ENCODE data around the gene ASB16.

ASB16 gene

DNA sequence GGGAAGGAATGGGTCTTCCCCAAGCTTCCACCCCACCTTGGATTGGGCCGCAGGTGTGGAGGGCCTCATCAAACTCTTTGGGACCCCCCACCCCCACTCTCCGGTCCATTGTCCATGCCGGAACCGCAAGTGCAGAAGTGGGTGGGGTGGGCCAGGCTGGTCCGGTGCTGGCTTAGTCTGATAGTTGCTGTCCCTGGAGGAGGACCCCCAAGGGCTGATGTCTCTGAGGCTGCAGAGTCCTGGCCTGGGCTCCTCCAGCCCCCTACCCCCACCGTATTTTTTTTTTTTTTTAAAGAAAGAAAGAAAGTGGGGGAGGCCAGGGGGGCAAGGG lies 36.3 kb downstream of the ASB16 start:
- DNase-seq (ENCODE audit: extremely low read depth in 1 of 2, low read depth in 1 of 2): no peak

DNA sequence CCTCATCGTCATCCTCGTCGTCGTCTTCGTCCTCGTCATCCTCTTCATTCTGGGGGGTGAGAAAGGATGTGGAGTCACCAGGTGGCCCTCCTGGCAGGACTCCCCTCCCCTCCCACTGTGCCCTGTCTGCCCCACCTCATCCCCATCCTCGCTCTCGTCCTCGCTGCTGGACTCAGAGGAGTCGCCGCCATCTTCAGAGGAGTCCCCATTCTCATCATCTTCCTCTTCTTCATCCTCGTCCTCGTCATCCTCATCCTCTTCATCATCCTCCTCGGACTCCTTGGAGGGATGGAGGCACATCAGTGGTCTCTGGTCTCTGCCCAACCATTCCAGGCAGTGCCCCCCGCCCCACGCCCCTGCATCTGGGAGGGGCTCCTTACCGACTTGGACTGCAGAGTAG lies 36.8 kb downstream of the ASB16 start:
- no peak for DNase-seq (ENCODE audit: extremely low read depth in 1 of 2, low read depth in 1 of 2)

DNA sequence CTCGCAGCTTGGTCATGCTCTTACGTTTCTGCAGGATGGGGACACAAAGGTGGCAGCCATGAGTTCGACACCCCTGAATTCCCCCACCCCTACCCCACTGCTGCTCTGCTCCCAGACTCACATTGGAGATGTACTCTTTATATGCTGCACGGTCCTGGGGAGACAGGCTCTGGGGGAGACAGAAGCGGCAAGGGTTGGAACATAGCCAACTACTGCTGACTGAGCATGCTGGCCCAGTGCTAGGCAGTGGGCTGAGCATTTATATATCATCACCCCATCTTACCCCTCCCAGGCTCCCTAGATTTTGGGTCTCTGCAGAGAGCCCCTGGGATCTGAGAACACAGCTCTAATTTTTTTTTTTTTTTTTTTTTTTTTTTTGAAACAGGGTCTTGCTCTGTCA lies 37.2 kb downstream of the ASB16 start:
- no peak for DNase-seq (ENCODE audit: extremely low read depth in 1 of 2, low read depth in 1 of 2)

DNA sequence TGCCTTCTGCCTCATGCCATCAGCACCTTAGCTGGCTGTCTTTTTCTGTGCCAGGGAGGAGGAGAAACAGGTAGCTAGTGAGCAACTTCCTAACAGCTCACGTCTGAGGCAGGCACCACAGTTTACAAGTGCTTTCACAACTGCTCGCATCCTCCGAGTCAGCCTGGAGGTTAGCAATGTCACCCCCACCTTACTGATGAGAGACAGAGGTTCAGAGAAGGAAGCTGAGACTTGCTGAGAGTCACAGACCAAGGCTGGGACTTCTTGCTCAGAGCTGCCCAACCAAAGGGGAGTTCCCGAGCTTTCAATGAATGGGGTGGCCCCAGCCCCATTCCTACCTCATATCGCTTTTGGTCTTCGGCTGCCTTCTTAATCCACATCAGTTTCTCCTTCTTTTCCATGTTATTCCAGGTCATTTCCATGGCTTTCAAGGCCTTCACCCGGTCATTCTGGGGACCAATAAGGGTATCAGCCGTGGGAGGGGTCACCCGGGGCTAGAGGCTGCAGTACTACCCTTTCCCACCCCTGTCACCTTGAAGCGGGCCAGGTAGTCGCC lies 39.4 kb downstream of the ASB16 start:
- no peak for DNase-seq (ENCODE audit: extremely low read depth in 1 of 2, low read depth in 1 of 2)

DNA sequence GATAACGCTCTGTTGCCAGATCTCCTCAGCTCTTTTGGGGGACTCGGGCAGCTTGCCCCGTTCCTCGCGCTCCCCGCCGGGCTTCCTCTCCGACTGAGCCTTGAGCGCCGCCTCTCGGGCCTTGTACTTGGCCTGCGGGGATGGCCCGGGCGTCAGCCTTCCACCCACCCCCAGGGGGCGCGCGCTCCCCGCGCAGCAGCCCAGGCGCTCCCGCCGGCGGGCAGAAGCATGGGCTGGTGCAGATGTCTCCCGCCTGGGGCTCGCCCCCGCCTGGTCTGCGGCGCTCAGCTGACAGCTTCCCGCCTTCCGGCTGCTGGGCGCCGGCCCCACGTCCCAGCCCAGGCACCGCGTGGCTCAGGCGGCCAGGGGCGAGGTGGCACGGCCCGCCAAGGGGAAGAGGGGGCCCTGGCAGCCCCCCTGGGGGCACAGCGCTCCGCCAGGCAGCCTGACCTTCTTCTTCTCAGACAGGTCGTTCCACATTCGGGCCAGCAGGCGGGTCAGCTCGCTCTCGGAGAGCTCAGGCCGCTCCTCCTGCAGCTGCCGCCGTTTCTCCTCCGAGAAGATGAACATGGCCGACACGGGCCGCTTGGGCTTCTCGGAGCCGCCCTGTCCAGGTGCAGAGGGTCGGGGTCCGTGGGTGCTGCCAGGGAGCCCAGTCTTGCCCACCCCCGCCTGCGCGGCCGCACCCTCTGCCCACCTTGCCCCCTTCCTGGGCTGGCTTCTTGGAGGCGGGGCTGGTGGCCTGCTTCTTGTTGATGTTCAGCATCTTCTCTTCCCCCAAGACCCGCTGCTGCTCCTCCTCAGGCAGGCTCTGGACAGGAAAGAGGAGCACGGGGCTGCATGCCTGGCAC lies 40.1 kb downstream of the ASB16 start:
- peak; percentile 71 to 88 for DNase-seq (ENCODE audit: extremely low read depth in 1 of 2, low read depth in 1 of 2)

DNA sequence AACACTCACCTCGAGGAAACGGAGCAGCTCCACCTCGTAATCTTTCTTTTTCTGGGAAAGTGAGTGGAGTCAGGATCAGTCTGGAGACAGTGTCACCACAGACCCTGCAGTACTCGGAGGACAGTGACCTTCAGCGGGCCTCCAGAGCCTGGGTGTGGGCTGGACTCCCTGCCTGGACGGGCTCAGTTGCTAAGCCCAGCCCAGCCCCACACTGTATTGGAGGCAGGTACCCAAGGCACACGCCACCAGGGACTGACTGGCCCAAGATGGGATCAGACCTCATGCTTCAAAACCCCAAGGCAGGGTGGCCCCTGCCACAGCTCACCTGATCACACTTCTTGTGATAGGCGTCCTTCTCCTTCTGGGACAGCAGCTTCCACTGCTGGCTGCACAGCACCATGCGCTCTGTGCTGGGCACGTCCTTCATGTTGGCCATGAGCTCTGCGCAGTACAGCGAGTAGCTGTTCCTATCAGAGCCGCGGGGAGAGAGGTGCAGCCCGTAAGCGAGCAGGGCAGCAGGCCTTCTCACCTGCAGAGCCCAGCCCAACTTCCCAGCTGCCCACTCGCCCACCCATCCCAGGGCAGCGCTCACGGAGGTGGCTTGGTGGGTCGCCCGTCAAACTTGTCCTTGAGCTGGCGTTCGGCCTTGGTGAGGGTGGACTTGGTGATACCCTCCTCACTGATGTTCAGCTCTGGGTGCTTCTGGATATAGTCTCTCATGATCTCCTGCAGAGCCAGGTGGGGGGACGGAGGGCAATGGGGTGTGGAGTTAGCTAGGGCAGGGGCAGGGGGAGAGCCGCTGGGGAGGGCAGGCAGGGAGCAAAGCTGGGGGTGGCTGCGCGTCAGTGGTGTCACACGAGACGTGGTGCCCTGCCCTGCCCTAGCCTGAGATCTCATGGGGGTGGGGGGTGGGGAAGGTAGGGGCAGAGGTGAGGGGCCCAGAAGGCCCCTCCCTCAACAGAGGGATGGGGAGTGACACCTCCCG lies 41.1 kb downstream of the ASB16 start:
- no peak for DNase-seq (ENCODE audit: extremely low read depth in 1 of 2, low read depth in 1 of 2)

DNA sequence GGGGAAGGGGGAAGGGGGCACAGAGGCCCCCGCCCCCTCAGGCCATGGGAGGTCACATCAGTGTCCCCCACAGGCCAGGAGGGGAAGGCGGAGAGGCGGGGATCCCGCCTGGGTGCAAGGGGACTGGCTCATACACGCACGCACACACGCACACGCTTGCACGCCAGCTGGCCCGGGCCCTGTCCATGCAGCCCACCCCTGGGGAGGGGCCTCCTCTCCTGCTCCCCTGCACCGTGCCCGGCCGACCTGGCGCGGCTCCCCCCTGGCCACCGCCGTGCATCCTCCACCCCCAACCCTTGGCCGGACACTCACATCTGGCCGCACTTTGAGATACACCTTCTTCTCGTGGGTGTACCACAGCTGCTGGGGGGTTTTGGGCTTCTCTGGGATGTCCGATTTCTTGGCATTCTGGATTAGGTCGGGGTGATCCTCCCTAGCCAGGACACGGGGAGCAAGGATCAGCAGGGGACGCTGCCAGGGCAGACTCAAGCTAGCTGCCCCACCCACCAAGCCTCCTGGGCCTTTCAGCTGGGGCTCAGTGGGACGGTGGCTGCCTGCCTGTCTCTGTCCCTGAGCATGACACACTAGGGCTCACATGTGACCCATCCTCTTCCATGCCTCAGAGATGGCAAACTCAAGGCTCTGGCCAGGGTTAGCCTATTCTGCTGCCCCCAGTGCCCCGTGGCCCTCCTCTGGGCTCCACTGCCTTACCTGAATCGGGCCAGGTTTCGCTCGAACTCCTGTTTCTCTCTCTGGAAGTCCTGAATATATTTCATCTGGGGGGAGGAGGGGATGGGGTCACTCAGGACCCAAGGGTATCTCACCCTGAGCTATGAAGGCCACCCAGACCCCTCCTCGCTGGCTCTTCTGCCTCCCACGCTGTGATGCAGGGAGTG lies 42.3 kb downstream of the ASB16 start:
- DNase-seq (ENCODE audit: extremely low read depth in 1 of 2, low read depth in 1 of 2): no peak

DNA sequence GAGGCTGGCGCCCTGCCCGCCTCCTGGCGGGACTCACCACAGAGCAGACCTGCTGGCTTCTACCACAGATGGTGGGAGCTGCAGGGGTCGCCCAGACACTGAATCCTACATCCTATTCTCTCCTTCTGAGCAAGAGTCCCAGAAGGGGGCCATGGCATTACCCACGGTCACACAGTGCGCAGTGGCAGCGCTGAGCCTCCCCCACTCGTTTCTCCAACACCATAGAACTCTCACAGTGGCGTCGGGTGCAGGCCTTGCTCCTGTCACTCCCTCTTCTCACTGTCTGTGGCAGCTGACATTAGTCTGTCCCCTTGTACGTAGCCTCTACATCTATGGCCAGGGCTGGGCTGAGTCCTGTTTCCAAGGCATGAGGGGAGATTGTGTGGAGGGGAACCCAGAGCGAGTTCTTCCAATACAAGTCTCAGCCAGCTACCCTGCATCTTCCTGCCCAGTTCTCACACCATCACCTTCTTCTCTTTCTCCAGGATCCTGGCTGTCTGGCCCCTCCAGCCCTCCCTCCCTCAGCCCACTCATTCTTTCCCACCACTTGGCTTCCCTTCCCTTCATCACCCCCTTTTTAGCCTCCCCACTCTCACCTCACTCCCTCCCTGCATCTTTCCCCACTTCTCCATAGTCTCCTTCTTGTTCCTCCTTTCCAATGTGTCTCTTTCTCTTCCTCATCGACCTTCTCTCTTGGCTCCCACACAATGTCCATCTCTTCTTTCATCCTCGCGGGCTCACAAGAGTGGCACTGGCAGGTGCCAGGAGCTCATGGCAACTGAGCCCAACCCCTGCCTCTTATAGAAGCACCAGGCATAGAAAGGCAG lies 43.1 kb downstream of the ASB16 start:
- DNase-seq (ENCODE audit: extremely low read depth in 1 of 2, low read depth in 1 of 2): no peak

DNA sequence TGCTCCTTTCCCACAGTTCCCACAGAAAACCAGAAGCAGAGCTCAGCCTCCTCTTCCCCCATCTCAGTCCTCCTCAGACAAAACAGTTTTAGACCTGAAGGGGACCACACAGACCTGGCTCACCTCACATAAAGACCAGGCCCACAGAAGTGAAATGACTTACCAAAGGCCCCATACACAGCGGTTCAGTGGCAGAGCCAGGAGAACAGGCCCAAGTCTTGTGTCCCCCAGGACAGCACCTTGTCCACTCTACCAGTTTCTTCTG lies 43.7 kb downstream of the ASB16 start:
- DNase-seq (ENCODE audit: extremely low read depth in 1 of 2, low read depth in 1 of 2): no peak

DNA sequence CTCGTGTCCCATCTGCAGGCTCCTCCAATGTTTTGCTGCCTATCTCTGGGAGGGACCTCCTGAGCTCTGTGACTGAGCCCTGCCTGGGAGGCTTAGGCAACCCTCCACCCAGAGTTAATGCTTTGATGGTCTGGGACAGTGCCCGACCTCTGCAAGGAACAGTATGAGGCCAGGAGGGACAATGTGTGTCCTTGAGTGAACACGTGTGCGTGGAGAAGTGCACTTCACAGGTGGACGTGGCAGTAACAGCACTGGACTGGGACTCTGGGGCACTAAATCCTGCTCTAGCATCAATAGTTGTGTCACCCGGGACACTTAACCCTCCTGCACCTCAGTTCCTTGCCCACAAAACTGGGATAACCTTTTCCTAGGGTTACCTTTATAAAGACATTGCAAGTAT lies 44.4 kb downstream of the ASB16 start:
- no peak for DNase-seq (ENCODE audit: extremely low read depth in 1 of 2, low read depth in 1 of 2)

DNA sequence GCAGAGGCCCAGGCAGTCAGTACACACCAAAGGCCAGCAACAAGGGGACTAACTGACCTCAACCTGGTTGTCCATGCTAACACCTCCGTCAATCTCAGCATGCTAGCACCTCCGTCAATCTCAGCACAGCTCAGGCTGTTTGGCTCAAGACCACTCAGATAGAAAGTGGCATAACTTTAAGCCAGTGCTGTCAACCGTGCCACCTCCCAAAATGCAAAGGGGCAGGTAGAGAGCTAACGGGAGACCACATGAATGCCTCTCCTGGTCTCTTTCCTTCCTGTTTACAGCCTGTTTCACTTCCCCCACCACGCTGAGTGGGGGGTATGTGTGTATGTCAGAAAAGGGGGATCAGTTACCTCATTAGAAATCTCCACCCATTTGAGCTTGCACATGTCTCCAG lies 45.7 kb downstream of the ASB16 start:
- no peak for DNase-seq (ENCODE audit: extremely low read depth in 1 of 2, low read depth in 1 of 2)

DNA sequence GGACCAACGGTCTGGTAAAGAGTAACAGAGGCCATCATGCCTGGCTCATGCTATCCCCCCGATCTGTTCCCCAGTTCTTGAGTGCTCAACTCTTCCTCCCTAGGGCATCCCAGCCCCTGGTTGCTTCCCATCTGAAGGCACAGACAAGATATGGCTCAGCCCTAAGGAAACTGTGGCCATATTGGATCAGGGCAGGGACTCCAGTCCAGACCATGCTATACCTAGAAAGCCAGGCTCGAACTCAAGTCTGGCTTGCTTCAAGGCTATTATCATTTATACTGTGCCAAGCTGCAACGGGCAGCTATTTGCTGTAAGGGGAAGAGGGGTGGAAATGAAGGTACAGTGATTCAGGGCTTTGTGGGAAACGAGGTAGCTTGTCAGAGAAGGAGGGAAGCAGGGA lies 46.2 kb downstream of the ASB16 start:
- DNase-seq (ENCODE audit: extremely low read depth in 1 of 2, low read depth in 1 of 2): no peak

DNA sequence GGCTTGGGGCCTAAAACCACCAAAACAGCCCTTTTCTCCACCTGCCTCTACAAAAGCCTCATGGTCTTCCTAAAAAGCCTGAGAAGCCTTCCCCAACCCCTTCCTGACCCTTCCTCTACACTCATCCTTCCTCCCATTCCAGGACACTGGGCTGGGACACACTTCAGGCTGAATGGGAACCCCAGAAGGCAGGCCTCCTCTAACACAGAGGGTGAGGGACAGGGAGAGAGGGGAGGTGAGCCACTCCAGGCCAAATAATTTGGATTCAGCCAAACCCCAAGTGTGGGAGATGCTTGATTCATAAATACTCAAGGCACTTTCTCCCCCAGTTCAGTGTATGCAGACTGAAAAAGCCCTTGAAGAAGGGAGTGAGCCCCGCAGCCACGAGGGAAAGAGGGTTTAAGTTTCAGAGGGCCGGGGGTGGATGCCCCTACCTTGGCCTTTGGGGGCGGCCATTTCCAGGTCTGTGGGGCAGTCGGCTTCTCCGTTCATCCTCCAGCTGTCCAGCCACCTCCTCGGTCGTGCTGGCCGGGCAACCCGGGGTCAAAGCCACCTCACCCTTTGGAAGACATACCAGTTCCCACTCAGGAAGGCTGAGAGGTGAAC lies 47.3 kb downstream of the ASB16 start:
- DNase-seq (ENCODE audit: extremely low read depth in 1 of 2, low read depth in 1 of 2): no peak

DNA sequence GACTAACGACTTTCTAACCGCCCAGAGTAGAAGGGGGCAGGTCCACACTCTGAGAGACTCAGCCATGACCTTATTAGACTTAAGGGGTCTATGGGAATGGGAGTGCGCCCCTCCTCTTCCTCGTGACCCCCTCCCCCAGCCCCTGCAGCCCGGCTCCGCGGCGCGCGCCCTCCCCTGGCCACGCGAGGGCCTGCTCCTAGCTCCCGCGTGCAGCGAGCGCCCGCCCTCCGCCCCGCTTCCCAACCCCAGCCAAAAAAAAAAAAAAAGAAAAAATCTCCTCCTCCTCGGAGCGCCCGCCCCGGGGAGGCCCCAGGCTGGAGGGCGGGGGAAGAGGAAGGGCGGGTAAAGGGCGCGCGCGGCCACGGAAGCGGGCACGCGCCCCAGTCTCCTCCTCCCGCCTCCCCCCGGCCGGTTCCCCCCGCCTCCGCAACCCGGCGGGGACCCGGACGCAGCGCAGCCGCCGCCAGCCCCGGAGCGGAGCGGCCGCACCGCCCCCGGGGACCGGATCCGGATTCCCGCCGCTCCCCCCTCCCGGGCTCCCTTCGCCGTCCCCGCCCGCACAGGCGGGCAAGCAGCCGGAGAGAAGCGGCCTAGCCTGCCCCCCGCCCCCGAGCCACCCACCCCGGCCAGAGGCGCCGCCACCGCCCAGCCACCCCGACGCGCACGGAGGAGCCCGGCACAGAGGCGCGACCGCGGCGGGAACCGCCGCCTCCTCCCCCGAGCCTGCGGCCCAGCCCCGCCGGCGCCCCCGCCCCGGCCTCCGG lies 48.0 kb downstream of the ASB16 start:
- peak in 1 of 2 donors; percentile 79 for DNase-seq (ENCODE audit: extremely low read depth in 1 of 2, low read depth in 1 of 2)

DNA sequence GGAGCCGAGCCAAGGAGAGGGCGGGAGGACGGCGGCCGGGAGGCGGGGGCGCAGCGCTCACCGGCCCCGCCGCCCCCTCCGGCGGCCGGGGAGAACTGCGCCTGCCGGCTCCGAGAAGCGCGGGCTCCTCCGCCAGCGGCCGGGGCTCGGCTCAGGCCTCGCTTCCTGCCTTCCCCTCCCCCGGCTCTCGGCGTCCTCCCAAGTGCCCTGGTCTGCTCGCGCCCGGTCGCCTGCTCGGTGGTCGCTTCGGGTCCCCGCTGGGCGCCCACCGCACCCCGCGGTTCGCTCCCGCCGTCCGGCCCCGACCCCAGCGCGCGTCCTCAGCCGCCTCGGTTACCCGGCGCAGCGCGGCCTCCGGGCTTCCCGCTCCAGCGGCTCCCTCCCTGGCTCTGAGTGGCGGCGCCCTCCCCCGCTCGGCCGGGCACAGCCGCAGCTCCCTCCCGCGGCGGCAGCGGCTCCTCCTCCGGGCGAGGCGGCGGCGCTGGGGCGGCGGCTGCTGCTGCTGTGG lies 48.7 kb downstream of the ASB16 start:
- DNase-seq (ENCODE audit: extremely low read depth in 1 of 2, low read depth in 1 of 2): peak in 1 of 2 donors; percentile 54

DNA sequence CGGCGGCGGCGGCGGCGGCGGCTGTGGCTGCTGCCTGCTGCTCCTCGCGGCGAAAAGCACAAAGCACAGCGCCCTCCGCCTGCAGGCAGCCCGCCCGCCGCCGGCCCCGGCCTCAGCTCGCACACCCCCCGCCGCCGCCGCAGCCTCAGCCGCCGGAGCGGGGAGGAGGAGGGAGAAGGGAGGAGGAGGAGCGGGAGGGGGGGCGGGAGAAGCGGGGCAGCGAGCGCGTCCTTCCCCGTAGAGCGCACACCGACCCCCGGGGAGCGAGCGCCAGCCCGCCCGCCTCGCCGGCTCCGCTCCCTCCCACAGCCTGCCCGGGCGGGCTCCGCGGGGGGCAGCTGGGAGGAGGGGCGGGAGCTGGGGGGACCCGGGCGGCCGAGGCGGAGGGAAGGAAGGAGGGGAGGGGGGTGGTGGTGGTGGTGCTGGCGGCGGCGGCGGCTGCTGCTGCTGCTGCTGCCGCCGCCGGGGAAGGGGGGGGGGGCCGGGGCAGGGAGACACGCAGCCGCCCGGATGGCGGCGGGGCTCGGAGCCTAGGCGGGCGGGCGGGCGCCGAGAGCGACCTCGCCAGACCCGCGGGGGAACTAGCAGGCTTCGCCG lies 49.2 kb downstream of the ASB16 start, which contains the start of gene UBTF:
Gene UBTF, minus strand, starts transcription at position 60 of the 597 bp plus-strand sequence. CDS start 1,446 bp downstream, outside the sequence.
- DNase-seq (ENCODE audit: extremely low read depth in 1 of 2, low read depth in 1 of 2): peak in 1 of 2 donors; percentile 59

DNA sequence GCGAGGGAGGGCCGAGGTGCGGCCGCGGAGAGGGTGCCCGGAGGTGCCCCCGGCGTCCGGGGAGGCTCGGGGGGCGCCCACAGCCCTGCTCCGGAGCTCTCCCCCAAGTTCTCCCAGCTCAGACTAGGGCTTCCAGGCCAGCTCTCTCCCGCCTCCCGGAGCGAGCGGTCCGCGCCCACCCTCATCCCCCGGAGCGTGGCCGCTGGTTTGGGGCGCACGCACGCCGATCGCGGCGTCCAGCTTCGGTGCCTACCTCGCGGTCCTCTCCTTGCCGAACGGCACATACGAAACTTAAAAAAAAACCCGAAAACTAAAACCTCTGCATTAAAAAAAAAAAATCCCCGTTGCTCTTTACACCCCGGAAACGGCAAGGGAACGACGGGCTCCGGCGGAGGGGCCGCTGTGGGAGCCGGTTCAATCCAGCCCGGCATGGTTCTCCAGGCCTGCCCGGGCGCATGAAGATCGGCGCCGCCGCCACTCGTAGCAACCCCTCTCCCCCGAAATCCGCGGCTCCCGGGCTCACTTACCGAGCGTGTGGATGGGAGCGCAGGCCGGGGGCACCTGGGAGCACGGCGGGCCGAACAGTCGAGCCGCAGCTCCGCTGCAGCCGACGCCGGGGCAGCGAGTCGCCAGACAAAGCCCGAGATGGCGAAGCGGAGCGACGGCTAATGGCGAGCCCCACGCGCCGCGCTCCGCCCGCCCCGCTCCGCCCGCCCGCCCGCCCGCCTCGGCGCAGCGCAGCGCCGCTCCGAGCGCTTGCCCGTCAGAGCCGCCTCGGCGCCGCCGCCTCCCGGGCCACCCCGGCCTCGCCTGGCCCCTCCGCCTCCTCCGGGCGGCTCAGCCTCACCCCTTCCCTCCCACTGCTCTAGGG lies 49.9 kb downstream of the ASB16 start:
- no peak for DNase-seq (ENCODE audit: extremely low read depth in 1 of 2, low read depth in 1 of 2)

Data from activated CD8-positive, alpha-beta memory T cell treated with anti-CD3 and anti-CD28 coated beads for 1 hour (primary cell).